Measurements from ENCODE around the gene AQP2.

DNA sequence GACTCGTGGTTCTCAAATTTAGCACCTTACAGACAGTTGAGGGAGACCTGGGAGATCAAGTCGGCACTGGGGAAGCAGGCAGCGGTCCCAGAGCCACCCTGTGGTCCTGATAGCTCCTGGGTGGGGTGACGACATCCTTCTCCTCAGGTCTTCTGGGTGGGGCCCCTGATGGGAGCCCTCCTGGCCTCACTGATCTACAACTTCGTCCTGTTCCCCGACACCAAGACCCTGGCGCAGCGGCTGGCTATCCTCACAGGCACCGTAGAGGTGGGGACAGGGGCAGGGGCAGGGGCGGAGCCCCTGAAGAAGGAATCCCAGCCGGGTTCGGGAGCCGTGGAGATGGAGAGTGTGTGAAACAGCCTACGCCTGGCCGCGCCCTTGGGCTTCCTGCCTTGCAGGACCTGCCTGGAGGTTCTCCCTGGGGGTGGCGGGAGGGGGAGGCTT is 24.8 kb downstream of the AQP2 start:
- no peak for TF ChIP-seq RAD21 (IDR thresholded peaks at IDR 0.05)
- TF ChIP-seq, protein P1, sequence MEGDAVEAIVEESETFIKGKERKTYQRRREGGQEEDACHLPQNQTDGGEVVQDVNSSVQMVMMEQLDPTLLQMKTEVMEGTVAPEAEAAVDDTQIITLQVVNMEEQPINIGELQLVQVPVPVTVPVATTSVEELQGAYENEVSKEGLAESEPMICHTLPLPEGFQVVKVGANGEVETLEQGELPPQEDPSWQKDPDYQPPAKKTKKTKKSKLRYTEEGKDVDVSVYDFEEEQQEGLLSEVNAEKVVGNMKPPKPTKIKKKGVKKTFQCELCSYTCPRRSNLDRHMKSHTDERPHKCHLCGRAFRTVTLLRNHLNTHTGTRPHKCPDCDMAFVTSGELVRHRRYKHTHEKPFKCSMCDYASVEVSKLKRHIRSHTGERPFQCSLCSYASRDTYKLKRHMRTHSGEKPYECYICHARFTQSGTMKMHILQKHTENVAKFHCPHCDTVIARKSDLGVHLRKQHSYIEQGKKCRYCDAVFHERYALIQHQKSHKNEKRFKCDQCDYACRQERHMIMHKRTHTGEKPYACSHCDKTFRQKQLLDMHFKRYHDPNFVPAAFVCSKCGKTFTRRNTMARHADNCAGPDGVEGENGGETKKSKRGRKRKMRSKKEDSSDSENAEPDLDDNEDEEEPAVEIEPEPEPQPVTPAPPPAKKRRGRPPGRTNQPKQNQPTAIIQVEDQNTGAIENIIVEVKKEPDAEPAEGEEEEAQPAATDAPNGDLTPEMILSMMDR (IDR thresholded peaks at IDR 0.05; ENCODE audit: low read depth, low read length, missing input control), result no peak
- TF ChIP-seq FOXA1 (IDR thresholded peaks at IDR 0.05), result no peak
- TF ChIP-seq, protein P2, sequence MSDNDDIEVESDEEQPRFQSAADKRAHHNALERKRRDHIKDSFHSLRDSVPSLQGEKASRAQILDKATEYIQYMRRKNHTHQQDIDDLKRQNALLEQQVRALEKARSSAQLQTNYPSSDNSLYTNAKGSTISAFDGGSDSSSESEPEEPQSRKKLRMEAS (IDR thresholded peaks at IDR 0.05), result no peak
- TF ChIP-seq, protein P3, sequence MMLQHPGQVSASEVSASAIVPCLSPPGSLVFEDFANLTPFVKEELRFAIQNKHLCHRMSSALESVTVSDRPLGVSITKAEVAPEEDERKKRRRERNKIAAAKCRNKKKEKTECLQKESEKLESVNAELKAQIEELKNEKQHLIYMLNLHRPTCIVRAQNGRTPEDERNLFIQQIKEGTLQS (IDR thresholded peaks at IDR 0.05), result no peak
- TF ChIP-seq JUND (IDR thresholded peaks at IDR 0.05), result no peak
- no peak for TF ChIP-seq GABPA (IDR thresholded peaks at IDR 0.05 in 1 of 2, conservative IDR thresholded peaks at IDR 0.05 in 1 of 2)

Measured in liver (tissue), 3 donors.